Naive thymus-derived CD8-positive, alpha-beta T cell (primary cell): Measurements from ENCODE around the gene SRP54. TPM values are rescaled to one million over a fixed set of nuclear protein-coding genes. Genes with fewer than 3 reads are reported as not detected.

Experiments
- ATAC-seq, 2 donors: fragments of 150-1000 bp; cut with Tn5 transposase in 1 of 2; sonication (Bioruptor Pico), chemical (Tn5 transposase) in 1 of 2; 1 replicate in 1 of 2; 2 replicates in 1 of 2; pipeline ENCODE4 v1.10.0; 2021; ENCODE audit warnings: mild to moderate bottlenecking in 2 of 2, moderate library complexity in 2 of 2
- POLR2A ChIA-PET: fragments of 350-600 bp; sonication (Branson Sonifier 250); formaldehyde crosslinking; loops from one replicate; lab custom pipeline; 2021; ENCODE audit warnings: antibody characterized with exemption; lab: Charles Lee
- DNase-seq, 10 donors: peaks; one replicate each; pipeline versions ENCODE4 v3.0.0 to v3.0.0-alpha.2; 2020 to 2022
- H3K27ac Mint-ChIP-seq, 10 donors: one replicate each; pipeline ENCODE4 v1.8.0; 2020 to 2022; ENCODE audit warnings: mild to moderate bottlenecking in 10 of 10, mixed read lengths in 10 of 10, moderate library complexity in 4 of 10, inconsistent platforms in 1 of 10
- H3K27me3 Mint-ChIP-seq, 5 donors: one replicate each; pipeline ENCODE4 v1.8.0; 2021 to 2022; ENCODE audit warnings: mixed read lengths in 5 of 5
- H3K36me3 Mint-ChIP-seq, 3 donors: one replicate each; pipeline ENCODE4 v1.8.0; 2020 to 2022; ENCODE audit warnings: mixed read lengths in 3 of 3, mild to moderate bottlenecking in 2 of 3, inconsistent platforms in 1 of 3
- H3K4me1 Mint-ChIP-seq, 4 donors: one replicate each; pipeline ENCODE4 v1.8.0; 2021 to 2022; ENCODE audit warnings: mixed read lengths in 4 of 4
- H3K4me3 Mint-ChIP-seq, 10 donors: one replicate each; pipeline ENCODE4 v1.8.0; 2020 to 2022; ENCODE audit warnings: mild to moderate bottlenecking in 10 of 10, mixed read lengths in 10 of 10, moderate library complexity in 6 of 10, inconsistent platforms in 1 of 10
- H3K9me3 Mint-ChIP-seq, 9 donors: one replicate each; pipeline ENCODE4 v1.8.0; 2020 to 2022; ENCODE audit warnings: mixed read lengths in 9 of 9, mild to moderate bottlenecking in 3 of 9, inconsistent platforms in 1 of 9, moderate library complexity in 1 of 9
- polyA plus RNA-seq, 3 donors: library from polyadenylated mRNA; unstranded; fragments of 300-500 nt; fragmentation: Illumina TruSeq; gene quantifications; one replicate each; pipeline ENCODE4 v1.2.3, GENCODE V29; 2021
- total RNA-seq, 8 experiments: library from RNA in 2 of 8; stranded (reverse) in 2 of 8; gene quantifications; one replicate each; pipeline ENCODE4 v1.2.3 and lab custom pipeline; 2021 to 2026

Gene SRP54
- total and polyA plus RNA-seq, 5 experiments from 2014 or later: 18.3 to 60.7 (median 32.2) TPM

- Mint-ChIP-seq H3K4me3 (no peak overlapping the region), H3K27me3 (no peaks in the 10 kb centered on the region), H3K9me3 (no peaks in the 10 kb centered on the region), H3K36me3 (peaks cover 3 to 66% (median 13%) of the 10 kb centered on the region in 3 donors), H3K4me1 (peaks cover 3 to 10% (median 6%) of the 10 kb centered on the region in 4 donors), H3K27ac (peak overlapping the region in 6 of 10 donors; percentile 16 to 64 (median 50))
- ATAC-seq (no peak), DNase-seq (no peak)
- POLR2A ChIA-PET: no interaction called here
Measured at GRCh38 chr14:34964977-34965764, 17.6 kb upstream of the SRP54 start.

DNA sequence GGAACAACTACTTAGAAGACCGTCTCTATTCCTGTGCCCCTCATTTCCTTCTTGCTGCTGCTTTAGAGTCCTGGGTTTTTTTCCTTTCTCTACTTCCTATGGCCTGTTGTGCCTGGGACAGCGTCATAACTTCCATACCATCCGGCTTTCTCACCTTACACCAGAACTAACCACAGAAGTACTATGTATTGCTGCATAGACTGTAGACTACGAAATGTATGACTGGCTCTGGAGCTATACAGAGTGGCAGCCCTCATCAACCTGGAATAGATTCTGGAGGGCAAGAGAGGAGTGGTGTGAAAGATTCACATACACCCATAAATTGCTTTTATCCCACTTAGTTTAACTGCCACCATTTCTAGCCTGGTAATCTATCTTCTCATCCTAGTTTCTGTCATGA, 16.9 kb upstream of the SRP54 start:
- DNase-seq (no peak), ATAC-seq (no peak)
- peaks cover 3 to 62% (median 11%) of the 10 kb centered on the region in 3 donors for H3K36me3 Mint-ChIP-seq
- no peaks in the 10 kb centered on the region for H3K9me3 Mint-ChIP-seq
- H3K4me3 Mint-ChIP-seq: no peak overlapping the region
- peaks cover 3 to 10% (median 6%) of the 10 kb centered on the region in 4 donors for H3K4me1 Mint-ChIP-seq
- POLR2A ChIA-PET: interaction anchor here (0.6 kb wide), 1 partner anchor 13 kb away, joined by 3 read pairs; no protein-coding TSS in a partner anchor
- H3K27me3 Mint-ChIP-seq: no peaks in the 10 kb centered on the region
- H3K27ac Mint-ChIP-seq: peak overlapping the region in 7 of 10 donors; percentile 36 to 85 (median 64)

- Mint-ChIP-seq H3K36me3 (peaks cover 3 to 61% (median 11%) of the 10 kb centered on the region in 3 donors), H3K27ac (peak overlapping the region in 6 of 10 donors; percentile 5 to 64 (median 52)), H3K9me3 (no peaks in the 10 kb centered on the region), H3K4me1 (peaks cover 3 to 10% (median 9%) of the 10 kb centered on the region in 4 donors), H3K4me3 (no peak overlapping the region), H3K27me3 (no peaks in the 10 kb centered on the region)
- POLR2A ChIA-PET: interaction anchor here (0.6 kb wide), 1 partner anchor 12 kb away, joined by 3 read pairs; no protein-coding TSS in a partner anchor
- peak in 1 of 2 donors; percentile 27 for ATAC-seq
- DNase-seq: no peak
Measured at GRCh38 chr14:34966413-34966812, 16.4 kb upstream of the SRP54 start.

- H3K4me1 Mint-ChIP-seq: peaks cover 8 to 34% (median 33%) of the 10 kb centered on the region in 4 donors
- no peak for ATAC-seq
- DNase-seq: no peak
- peaks cover 3 to 52% (median 8%) of the 10 kb centered on the region in 3 donors for H3K36me3 Mint-ChIP-seq
- POLR2A ChIA-PET: interaction anchor here (0.6 kb wide), 1 partner anchor 12 kb away, joined by 5 read pairs; no protein-coding TSS in a partner anchor
- H3K9me3 Mint-ChIP-seq: no peaks in the 10 kb centered on the region
- no peak overlapping the region for H3K4me3 Mint-ChIP-seq
- no peaks in the 10 kb centered on the region for H3K27me3 Mint-ChIP-seq
- no peak overlapping the region for H3K27ac Mint-ChIP-seq
Measured at GRCh38 chr14:34970665-34971064, 12.1 kb upstream of the SRP54 start.

GRCh38 chr14:34971381-34971780, 11.4 kb upstream of the SRP54 start:
- no peaks in the 10 kb centered on the region for H3K27me3 Mint-ChIP-seq
- POLR2A ChIA-PET: no interaction called here
- H3K36me3 Mint-ChIP-seq: peaks cover 3 to 45% (median 8%) of the 10 kb centered on the region in 3 donors

GRCh38 chr14:34971801-34972200, 11.0 kb upstream of the SRP54 start:
- no peak for ATAC-seq
- POLR2A ChIA-PET: no interaction called here
- no peak overlapping the region for H3K27ac Mint-ChIP-seq
- no peak overlapping the region for H3K4me3 Mint-ChIP-seq
- DNase-seq: no peak
- H3K36me3 Mint-ChIP-seq: peaks cover 3 to 45% (median 8%) of the 10 kb centered on the region in 3 donors
- H3K4me1 Mint-ChIP-seq: peaks cover 9 to 44% (median 40%) of the 10 kb centered on the region in 4 donors
- H3K27me3 Mint-ChIP-seq: no peaks in the 10 kb centered on the region
- no peaks in the 10 kb centered on the region for H3K9me3 Mint-ChIP-seq

More at GRCh38 chr14:34971381-34971780, 11.4 kb upstream of the SRP54 start:
- Mint-ChIP-seq H3K27ac (peak overlapping the region in 3 of 10 donors; percentile 43 to 45 (median 44)), H3K4me3 (no peak overlapping the region), H3K9me3 (no peaks in the 10 kb centered on the region), H3K4me1 (peaks cover 8 to 40% (median 37%) of the 10 kb centered on the region in 4 donors)
- ATAC-seq (no peak), DNase-seq (no peak)

GRCh38 chr14:34978444-34978843, 4.3 kb upstream of the SRP54 start:
- DNase-seq (no peak), ATAC-seq (no peak)
- Mint-ChIP-seq H3K27me3 (no peaks in the 10 kb centered on the region), H3K9me3 (no peaks in the 10 kb centered on the region), H3K36me3 (peaks cover 0 to 19% (median 2%) of the 10 kb centered on the region in 3 donors), H3K4me1 (peaks cover 10 to 40% (median 30%) of the 10 kb centered on the region in 4 donors), H3K27ac (no peak overlapping the region), H3K4me3 (no peak overlapping the region)
- POLR2A ChIA-PET: interaction anchor here (0.7 kb wide), 1 partner anchor 12 kb away, joined by 3 read pairs; no protein-coding TSS in a partner anchor

- Mint-ChIP-seq H3K9me3 (no peaks in the 10 kb centered on the region), H3K27ac (peak overlapping the region in 1 of 10 donors; percentile 49), H3K27me3 (no peaks in the 10 kb centered on the region), H3K4me3 (peak overlapping the region in 8 of 10 donors; percentile 13 to 63 (median 31)), H3K36me3 (peaks cover 0 to 17% (median 2%) of the 10 kb centered on the region in 3 donors), H3K4me1 (peaks cover 12 to 32% (median 21%) of the 10 kb centered on the region in 4 donors)
- ATAC-seq (no peak), DNase-seq (no peak)
- POLR2A ChIA-PET: interaction anchor here (0.7 to 3.8 kb wide), 10 partner anchors 32 to 424 kb away, joined by 3 to 82 read pairs (median 4); partner anchors contain the start of genes BAZ1A, FAM177A1, NFKBIA and SNX6
Measured at GRCh38 chr14:34980337-34980900, 2.4 kb upstream of the SRP54 start.

- Mint-ChIP-seq H3K4me1 (peaks cover 10 to 23% (median 14%) of the 10 kb centered on the region in 4 donors), H3K9me3 (no peaks in the 10 kb centered on the region), H3K4me3 (no peak overlapping the region), H3K27ac (no peak overlapping the region), H3K27me3 (no peaks in the 10 kb centered on the region), H3K36me3 (peaks cover 0 to 23% (median 3%) of the 10 kb centered on the region in 3 donors)
- POLR2A ChIA-PET: interaction anchor here (0.6 to 4.0 kb wide), 17 partner anchors 23 to 422 kb away, joined by 3 to 82 read pairs (median 5); partner anchors contain the start of genes BAZ1A, FAM177A1, NFKBIA and PPP2R3C
- ATAC-seq: peak; percentile 16 to 18
- peak in 5 of 10 donors; percentile 8 to 44 (median 23) for DNase-seq
Measured at GRCh38 chr14:34981743-34982420, 910 bp upstream of the SRP54 start.

GRCh38 chr14:34983148-34983760, 462 bp downstream of the SRP54 start:
- POLR2A ChIA-PET: interaction anchor here (0.5 to 4.0 kb wide), 20 partner anchors 23 to 429 kb away, joined by 3 to 82 read pairs (median 4); partner anchors contain the start of genes BAZ1A, FAM177A1, NFKBIA and PPP2R3C

DNA sequence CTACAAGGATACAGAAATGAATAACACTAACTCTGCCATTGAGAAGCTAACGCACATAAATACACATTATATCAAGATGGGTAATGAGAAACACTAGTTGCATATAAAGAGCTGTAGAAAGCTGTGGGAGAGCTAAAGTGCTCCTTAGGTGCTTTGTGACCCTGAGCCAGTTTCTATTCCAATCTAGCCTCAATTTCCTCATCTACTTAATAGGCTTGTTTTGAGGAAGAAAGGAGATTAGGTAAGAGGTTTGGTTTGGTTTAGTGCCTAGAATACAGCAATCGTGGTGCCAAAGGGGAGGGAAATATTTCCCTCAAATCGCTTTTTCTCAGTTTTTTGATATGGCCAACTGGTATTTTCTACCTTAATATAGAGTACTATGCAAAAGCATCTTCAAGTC, 994 bp downstream of the SRP54 start:
- Mint-ChIP-seq H3K9me3 (no peaks in the 10 kb centered on the region), H3K27ac (peak overlapping the region in 1 of 10 donors; percentile 26), H3K4me1 (peaks cover 15 to 26% (median 19%) of the 10 kb centered on the region in 4 donors), H3K4me3 (no peak overlapping the region), H3K27me3 (no peaks in the 10 kb centered on the region), H3K36me3 (peaks cover 0 to 15% (median 3%) of the 10 kb centered on the region in 3 donors)
- no peak for ATAC-seq
- POLR2A ChIA-PET: interaction anchor here (0.5 to 4.0 kb wide), 8 partner anchors 50 to 421 kb away, joined by 3 to 82 read pairs (median 21); partner anchors contain the start of genes BAZ1A, FAM177A1, NFKBIA and PPP2R3C
- DNase-seq: no peak

More at GRCh38 chr14:34983148-34983760, 462 bp downstream of the SRP54 start:
- Mint-ChIP-seq H3K4me1 (peaks cover 15 to 26% (median 18%) of the 10 kb centered on the region in 4 donors), H3K27ac (no peak overlapping the region), H3K36me3 (peaks cover 0 to 15% (median 3%) of the 10 kb centered on the region in 3 donors), H3K9me3 (no peaks in the 10 kb centered on the region), H3K4me3 (no peak overlapping the region), H3K27me3 (no peaks in the 10 kb centered on the region)
- peak; percentile 11 to 18 for ATAC-seq
- no peak for DNase-seq
